UCSD-AML1 (cell line): Measurements from ENCODE around the gene GPR15.

Source experiments
- DNase-seq: peaks from one replicate; lab custom pipeline; 2025; ENCODE audit not compliant: unreplicated experiment; lab: John Stamatoyannopoulos, UW

Gene GPR15

GRCh38 chr3:98531622-98532274, at the start of gene GPR15:
Gene GPR15, plus strand, starts transcription at chr3:98531978. Its CDS starts 56 bp downstream, at chr3:98532034.
- no peak for DNase-seq

- DNase-seq: no peak
Observed at GRCh38 chr3:98482717-98483482, 48.9 kb upstream of the GPR15 start.

DNA sequence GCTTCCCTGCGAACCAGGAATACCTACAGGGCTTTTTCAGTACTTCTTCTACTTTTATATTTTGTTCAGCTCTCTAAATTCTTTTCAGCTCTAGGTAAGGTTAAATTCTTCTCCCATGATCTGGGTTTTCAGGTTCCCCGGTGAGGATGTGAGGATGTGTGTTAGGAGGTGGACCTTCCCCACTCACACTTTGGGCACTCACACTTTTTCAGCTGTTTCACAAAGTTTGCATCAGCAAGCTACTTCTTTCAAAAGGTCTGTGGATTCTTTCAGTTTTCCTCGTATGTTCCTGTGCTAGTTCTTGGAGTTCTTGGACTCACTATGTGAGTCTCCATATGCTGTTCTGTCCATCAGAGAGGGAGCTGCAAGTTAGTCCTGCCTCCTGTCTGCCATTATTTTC, 48.2 kb upstream of the GPR15 start:
- DNase-seq: no peak

DNA sequence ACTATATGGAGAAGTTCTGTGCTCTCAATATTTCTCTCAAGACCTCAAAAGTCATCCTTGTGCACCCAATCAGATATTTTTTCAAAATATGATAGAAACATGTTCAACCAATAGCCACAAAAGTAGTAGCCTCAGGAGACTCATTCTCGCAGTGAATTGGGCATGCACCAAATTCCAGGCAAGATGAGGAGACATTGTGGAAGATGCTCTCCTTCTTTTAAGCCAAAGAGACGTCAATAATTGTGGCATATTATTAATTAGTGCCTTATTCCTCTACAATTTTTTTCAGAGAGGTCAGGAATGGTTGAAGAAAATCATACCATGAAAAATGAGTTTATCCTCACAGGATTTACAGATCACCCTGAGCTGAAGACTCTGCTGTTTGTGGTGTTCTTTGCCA, 34.4 kb upstream of the GPR15 start, which contains the start of gene OR5K2:
Gene OR5K2, plus strand, starts transcription at position 301 of the 400 bp plus-strand sequence. Its CDS starts 0 bp downstream, at position 301.
- no peak for DNase-seq

DNA sequence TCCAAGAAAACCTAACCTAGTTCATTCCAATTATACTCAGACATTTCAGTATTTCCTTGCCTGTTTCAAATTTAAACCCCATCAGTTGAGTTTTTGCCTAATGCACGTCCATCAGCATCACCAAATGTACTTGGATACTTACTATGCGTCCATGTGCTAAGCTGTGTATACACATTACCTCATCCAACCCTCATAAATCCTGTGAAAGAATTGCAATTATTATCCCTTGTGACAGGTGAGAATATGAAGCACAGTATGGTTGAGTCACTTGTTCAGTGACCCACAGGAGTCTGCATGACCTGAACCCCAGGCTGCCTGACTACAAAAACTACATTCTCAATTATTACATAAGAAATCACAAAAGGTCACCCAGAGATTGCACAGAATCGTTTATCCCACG, 31.8 kb upstream of the GPR15 start:
- DNase-seq: no peak

DNA sequence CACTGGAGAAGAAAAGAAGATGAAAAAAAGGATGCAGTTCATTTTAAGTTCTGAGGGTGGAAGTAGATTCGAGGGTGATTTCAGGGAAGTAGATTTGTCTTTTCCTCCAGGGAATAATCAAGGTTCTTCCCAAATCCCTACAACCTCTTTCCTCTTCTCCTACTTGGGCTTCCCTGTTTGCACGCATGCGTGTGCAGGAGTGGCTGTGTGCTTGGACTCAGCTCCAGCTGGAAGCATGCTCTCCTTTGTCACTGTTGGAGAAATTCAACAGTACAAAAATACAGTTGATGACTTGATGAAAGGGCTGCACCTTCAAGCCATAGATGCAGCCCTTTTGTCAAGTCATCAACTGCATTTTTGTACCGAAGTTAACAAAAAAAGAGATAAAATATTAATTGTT, 30.5 kb upstream of the GPR15 start:
- DNase-seq: no peak

DNA sequence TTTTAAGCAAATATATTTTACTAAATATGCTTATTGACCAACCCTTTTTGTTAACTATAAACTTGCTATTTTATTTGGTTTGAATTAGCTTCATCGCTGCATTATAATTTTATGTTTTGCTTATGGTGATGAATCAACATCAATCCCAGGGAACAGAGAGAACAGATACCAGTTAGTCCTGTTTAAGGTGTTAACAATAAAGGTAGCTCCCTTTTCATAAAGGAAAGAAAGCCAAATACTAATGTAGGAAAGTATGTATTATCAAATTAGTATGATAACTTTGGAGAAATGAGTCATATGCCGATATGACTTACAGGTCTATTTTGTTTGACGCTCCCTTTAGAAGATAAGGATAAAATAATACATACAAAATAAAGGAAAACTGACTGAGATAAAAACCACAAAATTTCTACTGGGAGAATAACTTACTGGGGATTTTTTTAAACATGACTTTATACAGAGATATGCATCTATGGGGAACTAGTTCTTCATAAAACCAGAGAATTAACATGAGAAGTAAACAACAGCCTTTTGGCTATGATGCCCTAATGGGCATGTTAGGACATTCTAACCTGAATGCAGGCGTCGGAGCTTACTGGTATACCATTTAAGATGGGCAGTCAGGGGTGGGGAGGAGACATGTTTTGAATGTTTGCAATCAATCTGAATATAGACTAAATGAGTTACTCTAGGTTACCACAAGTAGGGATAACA, 29.8 kb upstream of the GPR15 start:
- DNase-seq: no peak

DNA sequence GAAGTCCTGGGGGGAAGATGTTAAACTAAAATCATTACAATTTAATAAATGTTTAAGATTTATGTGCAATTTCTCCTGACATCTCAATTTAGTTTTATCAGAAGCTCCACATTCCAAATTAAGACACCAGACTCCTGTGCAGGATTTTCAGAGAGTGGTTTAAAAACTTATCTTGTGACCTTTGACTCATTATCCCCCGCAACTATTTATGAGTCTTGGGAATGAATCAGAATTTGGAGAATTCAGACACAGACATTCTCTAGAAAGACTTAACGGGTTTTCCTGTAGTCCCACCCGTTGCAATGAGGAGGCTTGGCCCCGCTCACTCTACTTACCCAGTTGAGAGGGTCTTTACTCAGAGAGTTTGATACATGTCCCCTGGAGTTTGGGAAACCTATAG, 27.2 kb upstream of the GPR15 start:
- no peak for DNase-seq

- no peak for DNase-seq
Observed at GRCh38 chr3:98508582-98508981, 23.2 kb upstream of the GPR15 start.

DNA sequence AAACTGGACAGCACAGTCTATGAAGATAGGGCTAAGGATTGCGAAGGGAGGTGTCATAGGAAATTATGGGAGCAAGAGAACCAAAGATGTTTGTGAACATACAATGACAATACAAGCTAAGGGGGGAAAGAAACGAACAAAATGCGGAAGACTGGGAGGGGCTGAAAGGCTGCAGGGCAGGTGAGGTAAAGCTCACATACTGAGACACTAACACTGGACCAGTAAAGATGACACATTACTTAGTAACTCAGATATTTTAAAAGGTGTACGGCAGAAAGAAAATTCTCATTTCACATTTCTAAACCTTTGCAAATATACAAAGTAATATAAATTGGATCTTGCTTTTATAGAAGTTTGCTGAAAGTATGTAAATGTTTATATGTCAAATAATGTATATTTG, 19.2 kb upstream of the GPR15 start:
- no peak for DNase-seq

DNA sequence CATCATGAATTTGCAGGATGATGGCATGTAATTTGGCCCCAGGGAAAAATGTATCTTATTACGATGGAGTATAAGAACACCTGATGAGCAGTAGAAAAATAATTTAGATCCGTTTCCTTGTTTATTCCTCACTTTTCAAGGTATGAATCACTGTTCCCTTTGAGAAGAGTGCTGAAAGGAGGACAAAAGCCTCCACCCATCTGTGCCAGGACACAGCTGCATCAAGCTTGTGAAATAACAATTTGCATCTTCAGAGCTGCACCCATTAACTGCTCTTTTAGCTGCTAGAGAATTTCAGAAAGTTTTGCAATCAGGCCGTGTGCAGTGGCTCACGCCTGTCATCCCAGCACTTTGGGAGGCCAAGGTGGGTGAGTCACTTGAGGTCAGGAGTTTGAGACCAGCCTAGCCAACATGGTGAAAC, 18.7 kb upstream of the GPR15 start:
- no peak for DNase-seq

- no peak for DNase-seq
Observed at GRCh38 chr3:98513736-98514135, 18.0 kb upstream of the GPR15 start.

- no peak for DNase-seq
Observed at GRCh38 chr3:98514948-98515347, 16.8 kb upstream of the GPR15 start.

DNA sequence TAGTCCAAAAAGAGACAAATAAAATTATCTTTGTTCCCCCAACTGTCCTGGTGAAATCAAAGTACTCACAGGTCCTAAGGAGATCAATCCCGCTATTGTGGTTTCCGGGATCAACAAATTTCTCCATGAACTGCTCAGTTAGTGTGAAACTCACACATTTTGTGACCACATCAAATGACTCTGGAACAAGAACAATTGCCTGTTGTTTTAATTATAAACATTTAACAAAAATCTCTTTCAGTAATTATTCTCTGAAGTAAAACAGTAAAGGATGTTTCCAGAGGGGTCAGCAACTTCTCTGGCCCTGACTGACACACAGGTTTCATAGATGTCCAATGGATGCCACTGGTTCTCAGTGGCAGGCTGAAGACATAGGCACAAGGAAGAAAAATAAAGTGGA, 13.0 kb upstream of the GPR15 start:
- DNase-seq: no peak

DNA sequence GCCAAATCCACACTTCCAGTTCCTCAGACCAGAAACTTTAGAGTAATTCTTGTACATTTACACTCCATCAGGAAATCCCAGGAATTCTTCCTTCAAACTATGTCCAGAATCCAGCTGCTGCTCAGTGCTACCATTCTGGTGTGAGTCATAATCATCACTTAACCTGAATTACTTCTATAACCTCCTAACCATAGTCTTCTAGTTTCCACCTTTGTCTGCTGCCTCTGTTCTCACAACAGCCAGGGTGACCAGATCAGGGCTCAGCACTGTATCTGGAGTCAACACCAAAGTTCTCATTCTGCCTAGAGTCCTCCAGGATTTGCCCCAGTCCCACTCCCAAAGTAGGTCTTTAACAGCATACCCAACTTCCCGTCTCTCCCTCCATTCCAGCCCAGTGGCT, 12.4 kb upstream of the GPR15 start:
- no peak for DNase-seq

GRCh38 chr3:98521897-98522543, 9.8 kb upstream of the GPR15 start:
- peak; percentile 37 for DNase-seq

DNA sequence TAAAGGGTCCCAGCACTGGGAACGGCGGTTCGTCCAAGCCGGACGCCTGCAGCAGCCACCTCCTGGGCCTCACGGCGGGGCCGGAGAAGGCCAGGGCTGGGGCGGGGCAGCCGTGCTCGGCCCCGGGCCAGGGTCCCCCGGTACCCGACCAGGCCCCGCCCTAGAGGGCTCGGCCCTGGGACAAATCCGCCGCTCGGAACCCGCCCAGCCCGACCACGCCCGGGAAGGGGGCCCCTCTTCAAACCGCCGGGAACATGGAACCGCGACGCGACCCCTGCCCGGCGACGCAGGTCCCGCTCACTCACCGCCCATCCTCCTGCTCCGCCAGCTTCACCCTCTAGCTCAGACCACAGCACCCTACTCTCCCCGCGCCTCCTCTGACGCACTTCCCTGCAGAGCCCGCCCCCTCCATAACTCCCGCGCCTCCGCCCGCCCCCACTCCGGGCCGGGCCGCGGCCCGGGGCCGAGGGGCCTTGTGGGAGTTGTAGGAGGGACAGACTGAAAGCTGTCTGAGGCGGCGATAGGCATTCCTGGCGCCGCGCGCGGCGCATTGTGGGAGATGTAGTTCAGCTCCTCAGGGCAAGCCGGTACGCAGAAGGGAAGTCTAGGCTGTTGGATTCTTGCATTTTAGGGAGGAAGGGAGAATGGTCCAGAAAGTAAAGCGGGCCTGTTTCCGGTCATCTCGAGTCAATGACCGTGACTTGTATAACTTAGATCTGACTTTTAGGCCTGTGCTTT, 9.1 kb upstream of the GPR15 start, which contains the start of gene CLDND1:
Gene CLDND1, minus strand, starts transcription at position 359 of the 738 bp plus-strand sequence. CDS start 1,478 bp downstream, outside the sequence.
- peak; percentile 98 for DNase-seq

GRCh38 chr3:98525494-98525893, 6.3 kb upstream of the GPR15 start:
- DNase-seq: no peak

GRCh38 chr3:98528474-98529346, 3.1 kb upstream of the GPR15 start:
- DNase-seq: no peak
